Left ventricle myocardium inferior (tissue), 1 donor: ENCODE measurements around the gene DNAH11. TPM values are rescaled to one million over a fixed set of nuclear protein-coding genes. Genes with fewer than 3 reads are reported as not detected.

Experiments
- DNase-seq: peaks from one replicate; pipeline ENCODE4 v3.0.0-alpha.2; 2020
- H3K27ac ChIP-seq: fragments of 200-600 bp; replicated peaks from 2 replicates; pipeline ENCODE4 v1.8.0; 2021
- H3K27me3 ChIP-seq: fragments of 200-600 bp; 2 replicates; pipeline ENCODE4 v1.8.0; 2021; ENCODE audit warnings: low read depth
- H3K36me3 ChIP-seq: fragments of 200-600 bp; 2 replicates; pipeline ENCODE4 v1.8.0; 2021
- H3K4me1 ChIP-seq: fragments of 200-600 bp; 2 replicates; pipeline ENCODE4 v1.8.0; 2021
- H3K4me3 ChIP-seq: fragments of 200-600 bp; 2 replicates; pipeline ENCODE4 v1.8.0; 2021; ENCODE audit warnings: mild to moderate bottlenecking, moderate library complexity
- H3K9me3 ChIP-seq: fragments of 200-600 bp; replicated peaks from 2 replicates; pipeline ENCODE4 v1.8.0; 2021
- CTCF ChIP-seq: fragments of 200-600 bp; IDR thresholded peaks from 2 replicates; pipeline ENCODE4 v1.8.0; 2021; ENCODE audit warnings: antibody characterized with exemption, mild to moderate bottlenecking, borderline replicate concordance
- intact Hi-C: fragments of 100-400 bp; cut with micrococcal nuclease; formaldehyde crosslinking; loops from one replicate; pipeline ENCODE4 v1.11.0; 2022
- total RNA-seq: library from RNA; stranded (reverse); fragmentation: NEBNext Ultra II Directional; extraction: Animal tissue kit (Norgen Biotek cat#: 25700); gene quantifications from one replicate; pipeline ENCODE4 v1.2.1, GENCODE V29; 2021
- donor health status: DM: no; HTN: yes; CAD: no; lungs with severe emphysema.

The DNAH11 gene
- total RNA-seq, 1 donor from 2014 or later: 0.74 TPM

- intact Hi-C loops: no loop called here
- TF ChIP-seq CTCF: no peak
- Histone ChIP-seq H3K4me3 (no peak overlapping the region), H3K36me3 (no peaks in the 10 kb centered on the region), H3K4me1 (no peaks in the 10 kb centered on the region), H3K27me3 (no peaks in the 10 kb centered on the region), H3K27ac (no peak overlapping the region), H3K9me3 (no peaks in the 10 kb centered on the region)
- no peak for DNase-seq
Observed at GRCh38 chr7:21747806-21748205, 205.0 kb downstream of the DNAH11 start.

- Histone ChIP-seq H3K27me3 (no peaks in the 10 kb centered on the region), H3K4me3 (no peak overlapping the region), H3K4me1 (no peaks in the 10 kb centered on the region), H3K27ac (no peak overlapping the region), H3K36me3 (no peaks in the 10 kb centered on the region), H3K9me3 (no peaks in the 10 kb centered on the region)
- intact Hi-C loops: no loop called here
- no peak for TF ChIP-seq CTCF
- DNase-seq: no peak
Observed at GRCh38 chr7:21749378-21749777, 206.5 kb downstream of the DNAH11 start.

GRCh38 chr7:21753071-21753470 is 210.2 kb downstream of the DNAH11 start:
- H3K27me3 ChIP-seq: peaks cover 16% of the 10 kb centered on the region
- no peak overlapping the region for H3K4me3 ChIP-seq
- DNase-seq: no peak
- TF ChIP-seq CTCF: no peak
- no peaks in the 10 kb centered on the region for H3K36me3 ChIP-seq
- no peaks in the 10 kb centered on the region for H3K4me1 ChIP-seq
- no peak overlapping the region for H3K27ac ChIP-seq
- no peaks in the 10 kb centered on the region for H3K9me3 ChIP-seq
- intact Hi-C loops: loop anchor here (10.0 kb wide), 1 partner anchor 252 kb away; no protein-coding TSS in a partner anchor

- Histone ChIP-seq H3K27ac (no peak overlapping the region), H3K36me3 (no peaks in the 10 kb centered on the region), H3K27me3 (peaks cover 16% of the 10 kb centered on the region), H3K4me1 (no peaks in the 10 kb centered on the region), H3K4me3 (no peak overlapping the region), H3K9me3 (no peaks in the 10 kb centered on the region)
- intact Hi-C loops: loop anchor here (10.0 kb wide), 1 partner anchor 250 kb away; no protein-coding TSS in a partner anchor
- DNase-seq: no peak
- TF ChIP-seq CTCF: no peak
Observed at GRCh38 chr7:21754963-21755362, 212.1 kb downstream of the DNAH11 start.

GRCh38 chr7:21757537-21758282 is 214.9 kb downstream of the DNAH11 start:
- intact Hi-C loops: loop anchor here (10.0 kb wide), 1 partner anchor 247 kb away; no protein-coding TSS in a partner anchor
- Histone ChIP-seq H3K9me3 (no peaks in the 10 kb centered on the region), H3K36me3 (no peaks in the 10 kb centered on the region), H3K27ac (no peak overlapping the region), H3K4me3 (no peak overlapping the region), H3K4me1 (no peaks in the 10 kb centered on the region), H3K27me3 (peaks cover 16% of the 10 kb centered on the region)
- no peak for DNase-seq
- TF ChIP-seq CTCF: no peak
